HG03354 (cell line): ENCODE data around the gene PLXDC2.
A peak's percentile ranks its signal among the peaks of the same experiment; 100 is the strongest.
"Not testable (repeated sequence)": the region's sequence is repeated elsewhere in the genome, so short reads cannot be mapped to it uniquely, and the experiment has no call there.

Source experiments
- ATAC-seq: cut with Tn5 transposase; IDR thresholded peaks from one replicate; pipeline ENCODE4 v1.9.1; 2021; ENCODE audit warnings: mild to moderate bottlenecking; ENCODE audit not compliant: unreplicated experiment, poor library complexity, severe bottlenecking

Gene PLXDC2

DNA sequence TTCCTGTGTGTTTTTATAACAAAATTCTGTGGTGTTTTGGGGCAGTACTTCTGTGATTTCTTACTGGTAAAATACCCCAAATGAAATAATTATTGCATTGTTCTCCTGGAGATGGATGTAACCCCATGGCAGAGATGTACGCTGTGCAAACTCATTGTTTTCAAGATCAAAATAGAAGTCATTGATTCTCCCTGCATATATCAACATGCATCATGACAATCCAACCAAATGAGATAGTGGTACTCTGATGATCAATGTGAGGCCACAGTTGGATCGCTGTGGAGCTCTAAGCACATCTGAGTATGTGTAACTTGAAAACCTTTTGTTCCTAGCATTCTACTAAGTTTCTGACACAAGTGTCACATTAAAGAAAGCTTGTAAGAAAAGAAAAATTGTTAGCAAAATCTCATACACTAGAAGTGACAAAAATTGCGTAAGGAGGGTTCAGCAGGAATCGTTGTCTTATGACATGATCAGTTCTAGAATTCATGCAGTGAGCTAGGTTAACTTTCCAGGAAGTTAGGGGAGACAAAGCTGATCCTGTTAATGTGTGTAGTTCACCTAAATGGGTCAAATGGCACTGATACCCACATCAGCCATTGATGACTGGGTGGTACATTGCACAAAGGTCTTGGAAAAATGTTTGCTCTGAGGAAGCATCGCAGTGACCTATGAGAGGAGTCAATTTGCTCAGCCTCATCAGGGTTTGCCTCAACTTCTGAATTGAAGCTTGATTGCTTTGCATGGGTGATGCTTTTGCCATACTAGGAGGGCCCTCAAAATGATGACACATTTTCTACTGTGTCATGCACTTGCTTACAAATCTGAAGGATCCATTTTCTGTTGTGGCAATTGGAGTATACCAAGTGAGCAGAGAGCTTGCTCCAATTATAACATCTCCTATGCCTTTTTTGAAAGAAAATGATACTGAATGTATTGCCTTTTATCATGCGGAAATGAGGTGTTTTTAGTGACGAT lies 145.1 kb downstream of the PLXDC2 start:
- no peak for ATAC-seq

DNA sequence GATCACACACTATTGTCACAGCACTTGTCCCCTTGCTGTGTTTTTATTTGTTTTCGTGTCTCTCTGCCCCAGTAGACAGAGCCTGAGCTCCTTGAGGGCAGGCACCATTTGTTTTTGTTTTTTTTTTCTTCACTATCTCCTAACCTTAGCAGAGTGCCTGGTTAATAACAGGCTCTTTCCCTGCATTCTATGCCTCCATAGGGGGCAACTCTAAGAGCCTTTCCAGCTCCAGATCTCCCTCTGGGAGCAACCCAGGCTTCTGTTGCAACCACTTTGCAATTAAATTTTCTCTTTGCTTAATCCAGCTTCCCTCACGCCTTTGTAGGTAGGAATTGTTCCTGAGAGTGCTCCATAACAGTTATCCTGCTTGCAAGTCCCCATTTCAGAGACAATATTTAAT lies 148.4 kb downstream of the PLXDC2 start:
- no peak for ATAC-seq

DNA sequence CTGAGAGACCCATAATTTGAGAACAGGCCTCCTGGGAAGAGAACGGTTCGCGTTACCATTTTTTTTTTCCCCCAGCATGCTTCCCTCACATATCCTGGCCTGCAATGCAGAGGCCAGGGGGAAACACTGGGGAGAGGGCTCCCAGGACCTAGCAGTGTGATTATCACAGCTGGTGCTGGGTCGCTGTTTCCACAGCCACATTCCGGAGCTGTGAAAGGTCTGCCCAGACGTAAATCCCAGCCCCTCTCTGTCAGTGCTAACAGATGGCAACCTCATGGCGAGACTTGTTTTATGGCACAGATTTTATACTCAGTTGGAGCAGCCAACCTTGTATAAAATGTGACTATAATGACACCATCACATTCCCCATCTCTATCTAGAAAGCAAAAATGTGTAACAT lies 150.5 kb downstream of the PLXDC2 start:
- no peak for ATAC-seq

DNA sequence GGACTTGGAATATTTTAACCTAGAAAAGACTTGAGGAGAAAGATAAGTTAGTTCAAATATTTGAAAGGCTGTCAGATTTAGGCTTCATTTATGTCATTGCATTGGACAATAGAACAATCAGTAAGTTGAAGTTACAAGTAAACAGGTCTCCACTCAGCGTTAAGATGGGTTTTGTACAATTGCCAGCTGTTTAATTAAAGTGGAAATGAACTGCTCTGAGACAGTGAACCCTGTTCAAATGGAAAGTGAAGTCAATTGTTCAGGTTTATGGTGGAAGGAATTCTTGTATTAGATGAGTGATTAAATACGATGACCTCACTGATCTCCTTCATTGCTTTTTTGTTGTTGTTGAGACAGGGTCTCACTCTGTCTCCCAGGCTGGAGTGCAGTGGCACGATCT lies 151.7 kb downstream of the PLXDC2 start:
- no peak for ATAC-seq

DNA sequence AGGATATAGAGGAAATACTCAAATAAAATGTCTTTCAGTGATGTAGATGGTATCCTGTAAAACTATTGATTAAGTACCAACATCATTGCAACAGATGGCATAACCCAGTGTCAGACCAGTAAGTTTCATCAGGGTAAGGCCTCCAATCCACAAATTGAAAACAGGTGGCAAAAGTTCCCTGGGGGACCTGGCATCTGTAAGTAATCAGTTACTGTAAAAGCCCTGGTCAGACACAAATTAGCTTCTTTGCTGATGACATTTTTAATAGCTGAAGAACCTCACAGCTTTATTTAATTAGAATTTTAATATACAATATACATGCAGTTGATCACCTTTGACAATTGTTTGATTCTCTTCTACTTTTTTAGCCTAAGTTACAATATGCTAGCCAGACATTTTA lies 152.5 kb downstream of the PLXDC2 start:
- ATAC-seq = no peak

DNA sequence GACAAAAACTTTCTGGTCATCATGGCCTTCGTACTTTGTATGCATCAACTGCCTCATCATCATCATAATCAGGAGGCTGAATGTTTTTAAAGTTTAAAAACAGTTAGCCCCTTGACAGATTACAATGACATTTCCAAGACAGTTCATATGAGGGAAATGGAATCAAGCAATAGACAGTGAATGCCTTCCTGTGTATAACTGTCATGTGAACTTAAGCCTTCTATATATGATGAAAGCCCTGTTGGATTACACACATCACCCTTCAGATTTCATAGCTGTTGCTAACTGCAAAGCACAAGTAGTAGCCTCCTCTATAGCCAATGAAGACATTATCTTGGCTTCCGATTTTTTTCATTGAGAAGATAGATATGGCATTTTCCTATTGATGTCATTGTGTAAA lies 154.0 kb downstream of the PLXDC2 start:
- ATAC-seq = no peak

DNA sequence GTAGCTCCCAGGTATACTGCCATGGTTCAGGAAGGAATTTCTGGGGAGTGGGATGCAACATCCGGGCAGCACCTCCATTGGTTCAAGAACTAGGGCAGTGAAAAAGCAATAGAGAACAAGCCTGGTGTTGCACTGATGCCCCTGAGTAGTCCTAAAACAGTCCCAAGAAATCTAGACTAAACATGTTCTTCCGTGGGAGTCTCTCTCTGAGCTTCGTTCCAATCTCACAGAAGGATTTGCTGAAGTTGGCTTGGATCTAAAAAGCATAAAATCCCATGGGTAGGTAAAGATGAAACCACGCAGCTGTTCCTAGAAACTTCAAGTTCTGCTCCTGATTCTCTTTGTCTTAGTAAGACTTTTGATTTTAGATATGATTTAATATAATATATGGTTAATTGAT lies 154.5 kb downstream of the PLXDC2 start:
- ATAC-seq = no peak

DNA sequence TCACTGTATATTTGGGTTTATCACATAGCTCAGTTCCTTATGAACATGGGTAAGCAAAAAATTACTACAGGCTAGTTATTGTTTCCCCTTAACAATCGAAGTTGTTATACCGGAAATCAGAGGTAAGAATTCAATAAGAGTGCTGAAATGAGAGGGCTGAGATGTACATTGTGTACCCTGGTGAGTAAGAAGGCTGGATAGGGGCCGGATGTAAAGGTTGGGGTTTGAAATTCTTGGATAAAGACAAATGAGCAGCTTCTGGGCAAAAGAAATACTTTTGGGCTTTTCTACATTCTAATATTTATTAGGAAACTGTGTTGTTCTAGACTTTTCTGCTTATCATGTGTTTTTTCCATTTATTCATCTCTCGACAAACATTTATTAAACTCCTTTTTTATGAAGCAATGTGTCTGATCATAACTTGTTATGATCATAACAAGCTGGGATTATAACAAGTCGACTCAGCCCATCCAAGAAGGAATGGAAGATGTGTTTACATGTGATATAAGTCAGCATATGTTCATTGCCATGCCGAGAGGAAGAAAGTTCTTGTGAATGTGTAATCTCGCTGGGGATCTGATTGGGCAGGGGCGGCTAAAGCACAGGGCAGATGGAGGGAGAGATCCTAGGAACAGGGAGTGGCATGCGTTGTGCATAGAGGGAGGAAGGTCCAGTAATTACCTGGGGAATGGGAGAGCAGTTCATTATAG lies 155.3 kb downstream of the PLXDC2 start:
- no peak for ATAC-seq

DNA sequence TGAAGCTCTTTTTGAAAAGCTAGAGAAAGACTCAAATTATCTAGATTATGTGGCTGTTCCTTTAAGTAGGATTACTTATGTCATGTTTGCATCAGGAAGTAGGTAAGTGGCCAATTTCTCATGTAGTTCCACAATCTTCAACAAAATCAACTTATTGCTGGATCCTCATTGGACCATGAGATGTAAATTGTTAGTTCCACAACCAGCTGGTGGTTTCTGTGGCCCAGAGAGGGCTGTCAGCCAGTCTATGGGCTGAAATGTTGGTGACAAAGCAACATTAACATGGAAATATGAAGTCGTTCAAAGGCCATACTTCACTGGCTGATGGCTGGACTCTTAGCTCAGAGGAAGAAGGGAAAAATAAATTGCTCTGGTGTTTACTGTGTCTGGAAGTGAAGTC lies 157.9 kb downstream of the PLXDC2 start:
- peak; percentile 66 for ATAC-seq

DNA sequence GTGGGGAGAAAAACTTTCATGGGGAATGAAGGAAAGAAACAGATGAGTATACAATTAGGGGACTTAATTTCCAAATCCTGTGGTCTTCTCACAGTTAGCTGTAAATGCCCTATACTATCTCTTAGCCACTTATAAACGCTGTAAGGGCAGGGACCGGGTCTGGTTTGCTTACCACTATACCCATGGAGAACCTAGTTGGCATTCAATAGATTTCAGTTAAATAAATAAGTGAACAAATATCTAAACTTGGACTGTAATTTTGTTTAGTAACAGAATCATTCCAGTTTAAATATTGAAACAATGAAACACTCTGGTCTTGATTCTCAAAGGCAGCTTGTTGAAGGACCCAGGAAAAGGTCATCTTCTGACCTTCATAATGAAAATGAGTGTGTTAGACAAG lies 158.3 kb downstream of the PLXDC2 start:
- ATAC-seq = no peak

DNA sequence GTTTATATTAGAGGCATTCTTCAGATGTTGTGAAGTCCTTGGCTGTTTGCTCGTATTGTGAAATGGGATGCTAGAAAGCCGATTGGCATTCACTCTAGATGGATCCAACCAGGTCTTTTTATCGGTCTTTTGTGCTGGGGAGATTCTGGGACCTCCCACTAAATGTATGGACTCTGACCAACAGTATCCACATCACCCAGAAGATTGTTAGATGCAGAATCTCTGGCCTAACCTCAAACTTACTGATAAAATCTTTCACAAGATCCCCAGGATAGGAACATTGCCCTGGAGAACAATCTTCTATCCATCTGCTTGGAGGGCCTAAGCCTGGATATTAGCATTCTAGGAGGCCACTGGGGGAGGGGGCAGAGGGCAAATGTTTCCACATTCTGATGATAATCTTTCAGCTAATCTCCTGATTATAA lies 160.9 kb downstream of the PLXDC2 start:
- ATAC-seq = no peak

DNA sequence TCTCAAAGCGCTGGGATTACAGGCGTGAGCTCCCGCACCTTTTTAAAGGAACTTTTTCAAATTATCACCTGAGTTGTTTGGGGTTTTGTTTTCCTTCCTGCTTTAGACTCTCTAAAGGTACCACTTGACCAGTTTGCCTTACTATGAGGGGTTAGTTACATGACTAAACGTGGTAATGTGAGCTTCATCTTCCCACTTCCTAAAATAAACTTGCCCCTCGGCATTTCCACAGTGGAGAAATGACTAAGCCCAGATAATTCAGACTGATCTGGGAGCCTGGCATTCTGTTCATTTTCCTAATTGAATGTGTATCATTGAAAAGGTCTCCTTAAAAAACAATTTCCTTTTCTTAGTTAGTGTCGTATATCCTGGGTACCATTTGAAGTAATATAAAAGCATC lies 163.4 kb downstream of the PLXDC2 start:
- no peak for ATAC-seq

DNA sequence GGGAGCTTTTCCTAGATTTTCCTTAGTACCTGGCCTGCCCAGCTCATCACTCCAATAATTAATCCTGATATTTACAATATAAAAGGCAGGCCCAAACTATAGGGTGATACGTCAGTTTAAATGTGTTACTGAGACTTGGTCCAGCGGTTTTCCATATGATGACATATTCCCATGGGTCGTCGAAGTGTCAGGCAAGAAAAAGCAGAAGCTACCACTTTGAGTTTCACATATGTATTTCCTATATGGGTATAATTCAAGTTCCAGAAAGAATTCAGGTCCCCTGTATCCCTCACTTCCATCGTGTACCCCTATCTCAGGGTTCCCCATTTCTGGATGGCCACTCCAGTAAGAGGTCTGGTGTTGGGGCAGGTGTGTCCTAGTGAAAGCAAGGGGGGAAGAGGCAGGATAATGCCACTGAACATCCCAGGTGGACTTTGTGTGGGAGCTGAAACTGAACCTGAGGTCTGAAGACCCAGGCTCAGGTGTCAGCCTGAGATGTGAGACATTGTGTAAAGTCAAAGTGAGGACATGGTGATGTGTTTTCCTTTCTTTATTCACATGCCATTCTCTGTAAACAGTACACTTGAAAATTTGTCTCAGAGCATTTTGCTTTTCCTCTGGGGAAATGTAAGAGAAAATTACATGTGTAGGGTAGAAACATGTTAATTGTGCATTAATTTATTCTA lies 167.8 kb downstream of the PLXDC2 start:
- no peak for ATAC-seq

DNA sequence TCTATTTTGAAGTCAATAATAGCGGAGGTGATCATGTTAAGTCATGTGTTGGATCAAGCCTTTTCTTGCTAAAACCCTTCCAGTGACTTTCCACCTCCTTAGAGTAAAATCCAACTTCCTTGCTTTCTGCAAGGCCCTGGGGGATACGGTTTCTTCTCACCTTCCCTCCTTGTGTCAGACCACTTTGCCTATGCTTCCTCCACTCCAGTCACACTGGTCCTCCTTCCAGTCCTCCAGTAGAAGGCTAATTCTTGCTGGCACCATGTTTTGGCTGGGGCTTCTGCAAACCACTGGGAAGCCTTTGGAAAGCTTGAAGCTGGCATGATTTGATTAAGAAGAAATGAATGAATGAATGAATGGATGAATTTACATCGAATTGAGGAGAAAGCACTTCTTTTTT lies 169.5 kb downstream of the PLXDC2 start:
- ATAC-seq = no peak

DNA sequence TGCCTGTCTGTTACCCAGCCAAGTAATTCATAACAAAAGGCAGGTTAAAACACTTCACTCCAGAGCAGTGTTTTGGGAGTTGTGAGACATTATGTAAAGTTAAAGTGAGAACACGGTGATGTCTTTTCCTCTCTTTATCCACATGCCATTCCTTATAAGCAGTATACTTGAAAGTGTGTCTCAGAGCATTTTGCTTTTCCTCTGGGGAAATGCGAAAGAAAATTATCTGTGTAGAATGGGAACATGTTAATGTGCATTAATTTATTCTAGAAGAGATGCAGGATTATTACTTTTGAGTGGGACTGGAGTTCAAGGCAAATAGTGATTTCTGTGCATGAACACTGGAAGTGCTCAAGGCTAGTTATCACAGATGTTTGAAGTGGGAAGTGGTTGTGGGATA lies 170.4 kb downstream of the PLXDC2 start:
- no peak for ATAC-seq

DNA sequence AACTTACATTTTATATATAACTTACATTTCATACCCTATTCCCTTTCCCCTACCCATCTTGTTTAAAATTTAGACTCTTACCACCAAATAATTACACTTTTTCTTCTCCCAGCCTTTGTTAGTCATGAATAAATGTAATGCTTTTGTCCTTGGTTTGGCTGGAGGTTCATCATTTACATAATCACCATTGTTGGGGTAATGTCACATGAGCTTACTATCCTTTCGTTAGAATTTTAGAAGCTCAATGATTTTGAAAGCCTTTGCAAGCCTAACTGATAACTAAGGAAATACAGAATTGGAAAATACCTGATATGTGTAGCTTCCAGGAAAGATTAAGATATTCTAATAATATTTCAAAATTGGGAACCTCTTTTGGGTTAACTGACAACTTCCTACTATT lies 171.7 kb downstream of the PLXDC2 start:
- ATAC-seq = no peak

DNA sequence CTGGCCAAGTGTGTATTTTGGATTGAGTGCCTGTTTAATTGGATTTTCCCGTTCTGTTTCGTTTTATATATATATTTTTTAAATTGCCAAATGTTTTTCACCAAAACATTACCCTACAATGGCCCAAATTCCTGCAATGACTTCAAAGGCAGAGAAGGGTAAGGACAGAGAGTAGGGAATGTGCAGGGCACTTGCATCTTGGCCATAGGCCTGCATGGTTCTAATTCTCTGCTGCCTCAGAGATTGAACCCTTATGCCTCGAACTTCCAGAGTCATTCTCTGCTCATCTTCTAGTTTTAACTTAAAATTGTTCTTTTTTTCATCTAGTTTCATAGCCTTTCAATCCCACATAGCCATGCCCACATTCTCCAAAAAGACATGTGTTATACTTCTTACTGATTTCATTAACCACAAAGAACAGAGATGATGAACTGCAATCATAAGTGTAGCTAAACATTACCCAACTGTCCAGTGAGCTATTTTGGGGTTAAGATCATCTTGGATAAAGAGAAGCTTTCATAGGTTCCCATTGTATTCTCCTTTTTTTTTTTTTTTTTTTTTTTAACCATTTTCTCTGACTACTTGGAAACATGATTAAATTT lies 177.6 kb downstream of the PLXDC2 start:
- ATAC-seq = peak; percentile 81

DNA sequence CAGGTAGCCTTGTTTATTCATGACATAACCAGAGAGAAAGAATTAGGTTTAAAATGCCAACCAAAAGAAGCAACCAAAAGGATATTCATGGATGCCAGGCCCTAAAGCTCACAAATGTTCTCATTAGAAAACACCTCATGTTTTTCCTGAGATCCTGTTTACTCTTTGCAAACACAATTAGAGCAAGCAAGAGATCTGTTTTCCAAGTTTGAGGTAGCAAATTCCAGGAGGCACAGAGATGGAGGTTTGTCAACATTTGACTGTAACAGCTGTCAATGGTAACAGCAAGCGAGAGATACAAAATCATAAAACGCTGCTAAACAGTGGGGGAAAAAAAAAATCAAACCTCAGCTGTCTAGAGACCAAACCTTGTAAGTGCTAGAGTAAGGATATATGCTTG lies 182.2 kb downstream of the PLXDC2 start:
- ATAC-seq = no peak

DNA sequence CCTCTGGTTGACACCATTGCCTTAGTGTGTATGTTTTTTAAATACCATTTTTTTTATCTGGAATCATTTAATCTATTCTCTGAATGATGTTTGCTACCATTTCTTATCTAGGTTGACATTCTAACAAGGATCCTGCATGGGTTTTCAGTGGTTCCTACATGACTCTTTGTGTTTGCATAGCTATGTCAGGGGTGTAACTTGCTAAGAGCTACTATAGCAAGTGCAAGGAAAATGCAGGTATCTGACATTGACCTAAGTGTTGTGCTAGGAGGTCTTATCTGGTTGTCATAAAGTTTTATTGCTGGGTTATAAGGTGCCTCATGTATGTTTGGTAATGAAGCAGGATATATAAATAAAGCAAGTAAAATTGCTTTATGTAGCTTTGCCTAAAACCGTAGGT lies 183.2 kb downstream of the PLXDC2 start:
- ATAC-seq = no peak

DNA sequence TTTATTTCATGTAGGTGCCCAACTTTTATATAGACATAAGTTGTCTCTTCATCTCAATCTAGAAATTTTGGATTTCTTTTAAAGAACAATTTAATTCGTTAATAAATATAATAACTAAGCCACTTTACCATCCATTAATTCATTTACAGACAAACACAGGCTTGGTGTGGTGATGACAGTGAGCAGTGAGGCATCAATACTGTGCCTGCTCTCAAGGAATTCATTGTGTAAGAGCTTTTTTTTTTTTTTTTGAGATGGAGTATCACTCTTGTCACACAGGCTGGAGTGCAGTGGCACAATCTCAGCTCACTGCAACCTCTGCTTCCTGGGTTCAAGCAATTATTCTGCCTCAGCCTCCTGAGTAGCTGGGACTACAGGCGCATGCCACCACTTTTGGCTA lies 185.8 kb downstream of the PLXDC2 start:
- ATAC-seq = not testable (repeated sequence)
